SK-N-DZ (cell line): Measurements from ENCODE around the gene IL22RA1.

ENCODE experiments used
- DNase-seq: peaks from one replicate; pipeline ENCODE4 v3.0.0-alpha.2; 2015; ENCODE audit warnings: low spot score

IL22RA1 gene

GRCh38 chr1:24114753-24115152, 28.2 kb downstream of the IL22RA1 start:
- no peak for DNase-seq

DNA sequence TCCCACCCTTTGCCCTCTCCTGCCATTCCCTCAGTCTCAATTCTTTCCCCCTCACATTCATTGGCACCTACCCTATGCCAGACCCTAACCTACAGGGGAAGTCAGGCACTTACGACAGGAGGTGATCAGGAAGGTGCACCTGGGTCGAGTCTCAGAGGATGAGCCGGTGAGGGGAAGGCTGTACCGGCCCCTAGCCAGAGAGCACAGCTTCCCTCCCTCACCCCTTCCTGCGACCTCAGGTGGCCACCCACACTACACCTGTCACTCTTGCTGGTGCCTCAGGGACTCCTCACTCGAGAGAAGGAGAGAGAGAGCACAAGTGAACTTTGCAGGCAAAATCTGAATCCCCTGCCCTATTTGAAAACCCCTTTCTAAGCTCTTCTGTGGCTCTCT, 29.3 kb downstream of the IL22RA1 start:
- DNase-seq, result no peak

DNA sequence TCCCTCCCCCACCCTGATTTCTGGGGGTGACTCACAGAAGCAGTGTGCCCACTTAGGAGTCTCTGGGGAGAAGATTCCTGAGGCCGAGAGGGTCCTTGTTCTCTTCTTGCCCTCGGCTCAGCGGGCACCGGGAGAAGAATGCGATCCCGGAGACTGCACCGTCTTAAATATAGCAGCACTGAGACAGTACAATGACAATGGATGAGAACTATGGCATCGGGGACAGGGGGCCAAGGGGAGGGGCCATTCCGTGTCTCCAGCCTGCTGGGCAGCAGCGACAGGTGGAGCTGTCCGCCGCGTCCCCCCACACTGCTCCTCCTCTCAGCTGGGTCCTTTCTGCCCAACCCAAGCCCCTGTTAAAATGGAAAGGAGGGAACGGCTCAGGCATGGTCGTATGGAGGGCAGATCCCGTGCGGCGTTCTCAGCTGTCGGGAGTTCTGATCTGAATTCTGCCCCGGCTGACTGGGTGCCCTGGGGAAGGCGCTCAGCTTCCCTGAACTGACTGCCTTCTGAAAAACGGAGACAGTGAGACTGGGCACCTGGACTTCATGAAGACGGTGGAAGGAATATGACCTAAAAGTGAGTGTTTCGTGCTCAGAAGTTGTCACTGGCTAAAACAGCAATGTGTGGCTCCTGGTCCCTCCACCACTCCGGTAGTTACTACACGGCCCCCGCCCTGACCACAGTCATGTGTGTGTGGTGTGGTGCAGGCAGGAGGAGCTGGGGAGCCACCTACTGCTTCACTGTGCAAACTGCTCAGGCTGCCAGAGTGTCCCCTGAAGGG, 30.8 kb downstream of the IL22RA1 start, which contains the start of gene MYOM3:
MYOM3 (minus strand) TSS at position 140 of the 784 bp plus-strand sequence. CDS start 3,499 bp downstream, outside the sequence.
- peak; percentile 26 for DNase-seq

DNA sequence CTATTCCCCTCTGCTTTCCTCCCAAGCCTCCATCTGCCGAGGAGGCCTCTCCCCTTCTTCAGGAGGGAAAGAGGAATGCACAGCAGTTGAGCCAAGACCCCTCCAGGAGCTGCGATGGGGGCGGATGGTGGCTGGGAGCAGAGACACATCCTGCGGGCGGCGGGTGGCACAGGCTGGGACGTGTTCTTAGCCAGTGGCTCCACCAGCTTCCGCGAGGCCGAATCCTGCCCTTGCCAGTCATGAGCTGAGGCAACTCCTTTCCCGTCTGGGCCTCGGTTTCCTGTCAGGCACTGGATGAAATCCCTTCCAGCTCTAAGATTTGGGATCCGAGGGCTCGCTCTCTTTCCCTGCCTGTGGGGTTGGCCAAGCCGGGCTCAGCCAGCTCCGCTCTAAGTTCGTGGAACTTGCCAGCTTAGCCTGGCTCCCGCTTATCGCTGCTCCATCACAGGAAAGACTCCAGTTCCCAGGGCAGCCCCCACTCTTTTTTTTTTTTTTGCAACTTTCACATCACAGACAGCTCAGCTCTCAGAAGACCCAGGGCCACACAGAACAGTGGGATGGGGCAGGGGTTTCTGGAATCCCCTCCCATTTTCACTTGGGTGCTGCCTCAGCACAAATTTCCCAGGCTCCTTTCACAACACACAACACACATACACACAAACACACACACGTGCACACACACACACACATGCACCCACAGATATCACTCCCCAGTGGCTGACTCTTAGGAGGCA, 31.5 kb downstream of the IL22RA1 start:
- DNase-seq, result no peak

DNA sequence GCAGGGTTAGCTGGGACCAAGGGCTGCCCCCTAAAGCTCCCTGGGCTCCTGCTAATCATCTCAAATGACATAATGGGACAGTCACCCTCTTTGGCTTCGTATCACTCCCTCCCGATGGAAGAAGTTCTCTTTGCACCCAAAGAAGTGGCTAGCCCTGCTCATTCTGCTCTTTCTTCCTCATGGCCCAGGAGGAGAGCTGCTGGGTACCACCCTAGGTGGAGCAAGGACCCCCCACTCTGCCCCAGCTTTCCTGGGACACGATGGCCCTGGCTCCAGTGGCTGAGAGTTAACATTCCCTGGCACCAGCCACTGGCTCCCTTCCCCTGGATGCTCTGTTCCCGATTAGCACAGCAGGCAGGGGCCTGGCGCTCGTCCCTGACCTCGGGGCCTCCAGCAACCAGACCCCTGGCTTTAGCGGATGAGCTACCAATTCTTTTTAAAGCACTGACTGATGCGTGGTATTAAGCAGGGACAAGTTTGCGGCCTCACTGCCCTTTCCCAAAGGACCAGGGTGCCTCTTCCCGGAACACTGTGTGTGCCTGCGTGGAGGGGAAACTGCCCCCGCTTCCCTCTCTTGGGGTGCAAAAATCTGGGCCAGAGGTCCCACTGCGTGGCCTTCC, 32.2 kb downstream of the IL22RA1 start:
- DNase-seq, result no peak

DNA sequence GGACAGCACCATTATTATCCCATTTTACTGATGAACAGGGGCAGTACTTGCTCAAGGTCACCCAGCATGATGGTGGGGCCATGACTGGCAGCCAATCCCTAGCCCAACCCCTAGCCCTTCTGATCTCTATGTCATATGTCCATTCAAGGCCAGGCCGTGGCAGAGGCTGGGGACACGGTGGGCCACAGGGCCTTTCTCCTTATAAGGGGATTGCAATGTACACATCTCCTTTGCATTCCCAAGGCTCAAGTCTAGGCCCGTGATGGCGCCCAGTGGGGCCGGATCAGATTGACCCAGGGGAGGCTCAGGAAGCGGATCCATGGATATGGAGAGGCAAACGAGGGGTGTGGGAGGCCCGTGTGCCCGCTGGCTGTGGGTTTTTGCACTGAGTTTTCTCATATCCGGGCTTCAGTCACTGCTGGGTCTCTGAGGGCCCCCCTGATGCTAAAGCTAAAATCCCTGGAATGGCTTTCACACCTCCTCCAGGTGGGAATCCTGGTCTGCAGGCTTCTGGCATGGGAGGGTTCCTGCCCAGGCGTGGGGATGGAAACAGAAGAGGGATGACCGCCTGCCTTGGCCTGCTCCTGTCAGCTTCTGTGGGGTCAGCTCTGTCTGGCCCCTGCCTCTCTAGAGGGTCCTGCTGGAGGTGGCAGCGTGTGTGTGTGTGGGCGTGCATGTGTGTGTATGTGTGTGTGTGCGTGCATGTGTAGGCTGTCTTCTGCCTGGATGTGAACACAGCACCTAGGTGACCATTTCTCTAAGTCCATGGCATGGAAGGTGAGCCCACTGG, 33.1 kb downstream of the IL22RA1 start:
- DNase-seq, result no peak

DNA sequence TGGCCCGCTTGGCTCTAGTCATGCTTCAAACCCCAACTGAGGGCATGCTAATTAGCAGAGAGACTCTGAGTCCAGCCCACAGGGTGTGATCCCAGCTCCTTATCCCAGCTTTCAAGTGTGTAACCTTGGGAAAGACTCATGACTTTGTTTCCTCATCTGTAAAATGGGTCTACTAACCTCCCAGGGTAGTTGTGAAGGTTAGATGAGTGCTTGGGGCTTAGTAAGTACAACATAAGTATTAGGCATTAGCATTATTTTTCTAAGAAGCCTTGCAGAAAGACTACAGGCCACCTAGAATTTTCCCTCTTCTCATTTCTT, 33.8 kb downstream of the IL22RA1 start:
- no peak for DNase-seq

DNA sequence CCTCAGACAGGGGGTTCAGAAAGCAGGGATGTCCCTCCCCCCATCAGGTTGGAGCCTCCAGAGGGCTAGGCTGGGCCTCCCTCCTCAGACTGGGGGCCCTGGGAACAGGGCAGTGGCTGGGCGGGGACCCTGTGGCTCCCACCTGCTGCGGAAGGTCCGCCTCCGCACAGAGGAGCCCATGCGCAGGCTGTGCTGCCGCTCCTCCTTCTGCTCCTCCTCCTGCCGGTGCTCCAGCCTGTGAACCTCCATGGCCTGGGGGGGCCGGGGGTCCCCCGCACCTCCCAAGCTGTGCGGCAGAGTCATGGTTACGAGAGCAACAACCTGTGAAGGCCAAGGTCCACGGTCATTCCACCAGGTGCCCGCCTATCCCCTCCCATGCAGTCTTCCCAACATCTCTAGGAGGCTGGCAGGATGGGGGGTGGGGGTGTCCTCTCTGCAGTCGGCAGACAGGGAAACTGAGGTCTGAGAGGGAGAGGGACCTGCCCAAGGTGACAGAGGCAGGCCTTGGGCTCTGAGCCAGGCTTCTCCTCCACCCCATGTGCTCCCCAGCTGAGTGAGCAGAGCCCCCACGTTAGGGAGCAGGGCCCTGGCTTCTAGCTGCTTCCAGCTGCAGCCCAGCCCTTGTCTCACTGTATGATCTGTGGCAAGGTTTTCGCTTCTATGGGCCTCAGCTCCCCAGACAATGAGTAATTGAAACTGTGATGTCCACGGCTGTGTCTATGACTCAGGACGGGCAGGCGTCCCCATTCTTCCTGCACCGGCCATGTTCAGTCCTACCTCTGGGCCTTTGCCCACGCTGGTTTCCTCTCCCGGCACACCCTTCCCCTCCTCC, 34.4 kb downstream of the IL22RA1 start:
- no peak for DNase-seq

- no peak for DNase-seq
Measured at GRCh38 chr1:24107462-24108138, 35.3 kb downstream of the IL22RA1 start.

- no peak for DNase-seq
Measured at GRCh38 chr1:24105368-24106160, 37.4 kb downstream of the IL22RA1 start.

DNA sequence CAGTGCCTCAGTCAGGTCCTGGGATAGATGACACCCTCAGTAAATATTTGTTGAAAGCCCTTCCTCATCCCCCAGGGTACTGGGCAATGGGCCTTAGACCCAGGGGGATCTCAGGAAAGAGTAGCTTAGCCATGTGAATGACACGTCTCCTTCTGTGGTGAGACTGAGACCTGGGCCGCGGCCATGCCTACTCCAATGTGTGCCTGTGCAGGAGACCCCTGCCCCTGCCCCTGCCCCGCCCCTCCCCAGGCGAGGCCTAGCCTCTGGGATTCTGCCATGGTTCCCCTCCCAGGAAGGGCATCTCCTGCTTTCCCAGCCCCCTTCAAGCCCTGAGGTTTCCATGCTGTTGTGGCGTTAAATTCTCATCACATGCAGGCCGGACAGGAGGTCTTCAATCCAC, 38.1 kb downstream of the IL22RA1 start:
- DNase-seq, result no peak

DNA sequence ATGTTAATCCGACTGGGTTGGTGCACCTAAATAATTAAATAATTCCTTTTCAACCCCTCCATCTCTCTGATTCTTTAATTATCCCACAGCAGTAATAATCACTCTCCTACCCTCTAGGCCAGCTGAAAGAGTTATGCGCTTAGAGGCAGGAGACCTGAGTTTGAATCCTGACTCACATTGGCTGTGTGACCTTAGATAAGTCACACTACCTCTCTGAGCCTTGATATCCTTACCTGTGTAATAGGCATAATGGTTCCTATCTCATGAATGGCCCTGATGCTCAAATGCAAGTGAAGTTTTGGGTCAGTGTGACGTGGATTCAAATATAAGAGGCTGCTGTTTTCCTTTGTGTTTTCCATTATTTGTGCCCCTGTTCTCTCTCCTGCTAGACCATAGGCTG, 39.1 kb downstream of the IL22RA1 start:
- DNase-seq, result no peak

- DNase-seq, result no peak
Measured at GRCh38 chr1:24103408-24103807, 39.5 kb downstream of the IL22RA1 start.

- DNase-seq, result no peak
Measured at GRCh38 chr1:24102961-24103360, 40.0 kb downstream of the IL22RA1 start.

DNA sequence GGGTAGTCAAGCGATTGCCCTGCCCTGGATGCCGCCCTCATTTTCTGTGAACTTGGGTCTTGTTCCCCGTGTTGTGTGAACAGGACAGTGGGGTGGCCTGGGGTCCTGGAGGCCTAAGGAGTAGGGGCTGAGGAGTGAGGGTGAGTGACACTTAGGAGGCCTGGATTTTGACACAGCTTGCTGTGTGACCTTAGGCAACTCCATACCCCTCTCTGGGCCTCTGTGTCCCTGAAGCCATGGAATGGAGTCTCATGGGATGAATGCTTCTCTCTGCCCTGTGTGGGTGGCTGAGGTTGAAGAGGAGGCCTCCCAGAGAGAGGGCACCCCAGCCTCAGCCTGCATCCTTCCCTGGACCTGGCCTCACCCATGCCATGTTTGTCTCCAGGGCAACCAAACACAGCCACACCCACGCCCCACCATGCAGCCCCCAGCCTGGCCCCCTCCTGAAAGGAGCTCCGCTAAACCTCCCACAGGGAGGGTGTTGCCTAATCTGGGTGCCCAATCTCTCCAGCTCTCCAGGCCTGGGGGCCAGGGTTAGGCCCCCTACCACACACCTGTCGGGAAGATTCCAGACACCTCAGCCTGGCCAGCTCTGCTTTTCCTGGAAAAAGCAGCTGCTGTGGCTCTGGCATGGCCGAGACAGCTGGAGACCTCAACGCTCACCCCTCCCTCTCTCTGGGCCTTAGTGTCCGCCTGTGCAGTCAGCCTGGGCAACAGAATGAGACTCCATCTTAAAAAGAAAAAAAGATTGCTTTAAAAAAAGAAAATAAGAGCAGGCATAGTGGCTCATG, 40.9 kb downstream of the IL22RA1 start:
- peak; percentile 22 for DNase-seq

GRCh38 chr1:24100945-24101737, 41.8 kb downstream of the IL22RA1 start:
- no peak for DNase-seq

DNA sequence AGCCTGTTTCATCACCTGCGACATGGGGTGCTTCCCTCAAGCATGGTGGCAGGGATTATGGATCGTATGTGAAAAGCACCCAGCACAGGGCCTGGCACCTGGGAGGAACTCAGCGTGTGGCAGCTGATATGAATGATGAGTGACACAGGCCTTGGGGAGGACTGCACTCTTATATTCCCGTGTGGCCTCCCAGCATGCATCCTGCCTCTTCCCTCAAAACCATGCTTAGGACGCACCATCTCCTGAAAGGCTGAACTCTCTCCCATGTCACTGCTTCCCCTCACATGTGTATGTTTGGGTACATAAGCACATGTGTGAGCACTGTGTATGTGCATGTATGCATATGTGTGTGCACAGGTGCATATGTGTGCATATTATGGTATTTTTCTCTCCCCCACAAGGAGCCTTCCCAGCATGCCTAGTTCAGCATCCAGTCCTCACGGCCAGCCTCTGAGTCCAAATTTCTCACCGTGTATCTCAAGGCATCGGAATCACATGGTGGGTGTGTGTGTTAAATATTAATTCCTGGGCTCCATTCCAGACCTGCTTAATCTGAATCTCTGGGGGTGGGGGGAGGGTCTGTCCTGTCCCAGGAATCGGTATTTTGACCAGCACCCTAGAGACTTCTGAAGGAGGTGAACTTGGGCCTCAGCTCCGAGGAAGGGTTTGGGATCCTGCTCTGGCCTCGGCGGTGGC, 43.8 kb downstream of the IL22RA1 start:
- no peak for DNase-seq
